Right atrium auricular region (tissue), 2 donors: ENCODE measurements around the gene ELAVL2. TPM values are rescaled to one million over a fixed set of nuclear protein-coding genes. Genes with fewer than 3 reads are reported as not detected.

ENCODE experiments used
- DNase-seq: peaks from one replicate; pipeline ENCODE4 v3.0.0-alpha.2; 2019; ENCODE audit warnings: low spot score
- H3K27ac ChIP-seq, 2 donors: fragments of 200-600 bp; sonication (generic); 1 replicate in 1 of 2; 2 replicates in 1 of 2; pipeline ENCODE4 v1.5.1; 2016 to 2019
- H3K27me3 ChIP-seq, 2 donors: fragments of 200-600 bp; sonication (generic); one replicate each; pipeline versions ENCODE4 v1.5.1 to v1.6.0; 2017 to 2019
- H3K36me3 ChIP-seq: fragments of 200-600 bp; sonication (generic); one replicate; pipeline ENCODE4 v1.5.1; 2016
- H3K4me1 ChIP-seq, 2 donors: fragments of 200-600 bp; sonication (generic); one replicate each; pipeline versions ENCODE4 v1.5.1 to v1.6.0; 2017 to 2019
- H3K4me3 ChIP-seq, 2 donors: fragments of 200-600 bp; sonication (generic); 1 replicate in 1 of 2; 2 replicates in 1 of 2; pipeline ENCODE4 v1.5.1; 2017 to 2019; ENCODE audit warnings: mild to moderate bottlenecking in 1 of 2, moderate library complexity in 1 of 2
- H3K9me3 ChIP-seq, 2 donors: fragments of 200-600 bp; sonication (generic); one replicate each; pipeline ENCODE4 v1.5.1; 2019
- total RNA-seq, 2 donors: library from RNA; depleted of rRNA; stranded (reverse); fragments of >200 nt; gene quantifications; one replicate each; pipeline ENCODE4 v1.1.0, GENCODE V29; 2016
- TF ChIP-seq, protein P1 (sequence below), 2 donors: fragments of 200-600 bp; sonication (generic); IDR thresholded peaks; one replicate each; pipeline ENCODE4 v1.5.1; 2019; ENCODE audit warnings: antibody characterized with exemption in 2 of 2

ELAVL2 gene
- total RNA-seq, 2 donors from 2014 or later, result 0.24 TPM; not detected in 1

DNA sequence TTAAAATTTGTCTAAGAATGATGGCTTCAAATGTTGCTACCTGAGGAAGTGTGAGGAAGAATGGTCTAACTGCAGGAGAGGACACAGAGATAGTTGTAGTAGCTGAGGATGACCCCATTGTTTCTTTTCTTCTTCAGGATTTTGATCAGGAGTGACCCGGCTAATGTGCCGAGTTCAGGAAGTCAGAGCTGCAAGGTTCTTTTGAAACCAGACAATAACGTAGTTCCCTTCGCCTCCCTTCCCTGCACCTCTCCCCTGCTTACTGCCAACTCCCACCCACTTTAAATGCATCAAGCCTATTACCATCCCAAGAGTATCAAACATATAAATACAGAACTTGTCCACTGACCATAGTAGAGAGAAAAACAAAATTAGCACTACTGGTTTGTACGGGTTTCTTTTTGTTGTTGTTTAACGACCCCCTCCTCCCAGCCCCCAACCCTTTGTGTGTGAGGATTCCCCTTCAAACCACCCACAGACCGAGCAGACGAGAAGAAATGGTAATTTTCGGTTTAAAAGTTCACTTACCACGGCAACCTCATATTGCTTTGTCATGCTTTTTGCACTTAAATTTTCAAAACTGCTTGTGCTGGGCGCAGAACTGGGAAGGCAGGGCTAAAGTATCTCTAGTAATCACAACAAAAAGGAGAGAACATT lies 23.5 kb upstream of the ELAVL2 start:
- Histone ChIP-seq H3K4me1 (peaks cover 0 to 13% of the 10 kb centered on the region in 2 donors), H3K36me3 (no peaks in the 10 kb centered on the region), H3K27me3 (peaks cover 0 to 3% of the 10 kb centered on the region in 2 donors), H3K9me3 (no peaks in the 10 kb centered on the region), H3K27ac (no peak overlapping the region), H3K4me3 (no peak overlapping the region)
- TF ChIP-seq, protein P1, sequence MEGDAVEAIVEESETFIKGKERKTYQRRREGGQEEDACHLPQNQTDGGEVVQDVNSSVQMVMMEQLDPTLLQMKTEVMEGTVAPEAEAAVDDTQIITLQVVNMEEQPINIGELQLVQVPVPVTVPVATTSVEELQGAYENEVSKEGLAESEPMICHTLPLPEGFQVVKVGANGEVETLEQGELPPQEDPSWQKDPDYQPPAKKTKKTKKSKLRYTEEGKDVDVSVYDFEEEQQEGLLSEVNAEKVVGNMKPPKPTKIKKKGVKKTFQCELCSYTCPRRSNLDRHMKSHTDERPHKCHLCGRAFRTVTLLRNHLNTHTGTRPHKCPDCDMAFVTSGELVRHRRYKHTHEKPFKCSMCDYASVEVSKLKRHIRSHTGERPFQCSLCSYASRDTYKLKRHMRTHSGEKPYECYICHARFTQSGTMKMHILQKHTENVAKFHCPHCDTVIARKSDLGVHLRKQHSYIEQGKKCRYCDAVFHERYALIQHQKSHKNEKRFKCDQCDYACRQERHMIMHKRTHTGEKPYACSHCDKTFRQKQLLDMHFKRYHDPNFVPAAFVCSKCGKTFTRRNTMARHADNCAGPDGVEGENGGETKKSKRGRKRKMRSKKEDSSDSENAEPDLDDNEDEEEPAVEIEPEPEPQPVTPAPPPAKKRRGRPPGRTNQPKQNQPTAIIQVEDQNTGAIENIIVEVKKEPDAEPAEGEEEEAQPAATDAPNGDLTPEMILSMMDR (IDR thresholded peaks at IDR 0.05), result no peak
- DNase-seq, result no peak

DNA sequence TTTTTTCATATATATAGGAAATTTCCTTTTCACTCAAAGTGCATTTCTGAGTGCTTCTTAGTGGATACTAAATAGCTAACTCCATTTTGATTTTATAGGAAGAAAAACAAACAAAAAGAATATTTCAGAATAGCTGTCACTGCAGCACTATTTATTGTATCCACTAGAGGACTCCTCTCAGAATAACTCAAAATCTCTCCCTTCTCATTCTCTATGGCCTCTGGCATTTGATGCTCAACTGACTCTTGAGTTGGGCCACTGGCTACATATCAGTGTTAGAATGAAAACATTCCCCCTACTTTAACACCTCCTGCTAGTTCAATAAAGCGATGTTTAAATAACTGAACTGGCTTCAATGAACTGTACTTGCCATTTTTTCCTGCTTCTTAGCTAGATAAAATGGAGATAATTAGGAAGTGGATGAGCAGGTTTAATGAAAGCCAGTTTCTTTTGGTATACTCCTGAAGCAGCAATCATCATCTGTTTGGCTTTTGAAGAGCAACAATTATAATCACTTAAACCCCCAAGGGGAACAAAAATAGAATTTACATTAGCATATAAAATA lies 16.6 kb upstream of the ELAVL2 start:
- H3K27ac ChIP-seq, result no peak overlapping the region
- H3K27me3 ChIP-seq, result no peaks in the 10 kb centered on the region
- H3K4me1 ChIP-seq, result no peaks in the 10 kb centered on the region
- no peaks in the 10 kb centered on the region for H3K36me3 ChIP-seq
- H3K9me3 ChIP-seq, result no peaks in the 10 kb centered on the region
- H3K4me3 ChIP-seq, result no peak overlapping the region
- no peak for DNase-seq
- TF ChIP-seq, protein P1 (IDR thresholded peaks at IDR 0.05), result no peak

- no peaks in the 10 kb centered on the region for H3K27me3 ChIP-seq
- H3K36me3 ChIP-seq, result no peaks in the 10 kb centered on the region
- no peak overlapping the region for H3K27ac ChIP-seq
- no peak overlapping the region for H3K4me3 ChIP-seq
- no peaks in the 10 kb centered on the region for H3K9me3 ChIP-seq
- no peak for DNase-seq
- no peaks in the 10 kb centered on the region for H3K4me1 ChIP-seq
- TF ChIP-seq, protein P1 (IDR thresholded peaks at IDR 0.05), result no peak
Observed at GRCh38 chr9:23841304-23841703, 15.3 kb upstream of the ELAVL2 start.

DNA sequence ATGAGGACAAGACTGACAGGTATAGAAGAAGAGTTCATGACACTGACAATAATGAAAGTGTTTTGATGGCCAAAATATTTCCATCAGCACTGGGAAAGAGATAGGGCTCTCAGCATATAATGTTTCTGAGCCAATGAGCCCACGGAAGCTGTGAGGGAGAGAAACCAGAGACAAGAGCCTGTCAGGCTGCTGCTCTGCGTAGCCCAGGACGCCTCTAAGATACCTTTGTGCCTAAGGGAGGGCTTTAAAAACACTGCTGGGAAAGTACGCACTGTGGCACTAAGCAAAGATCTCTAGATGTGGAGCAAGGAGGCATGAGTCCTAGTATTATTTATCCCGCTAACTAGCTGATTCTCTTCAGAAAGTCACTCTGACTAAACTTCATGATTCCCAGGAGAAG lies 11.0 kb upstream of the ELAVL2 start:
- H3K27ac ChIP-seq, result no peak overlapping the region
- no peak for DNase-seq
- TF ChIP-seq, protein P1 (IDR thresholded peaks at IDR 0.05), result no peak
- H3K27me3 ChIP-seq, result peaks cover 0 to 4% of the 10 kb centered on the region in 2 donors
- H3K9me3 ChIP-seq, result no peaks in the 10 kb centered on the region
- no peaks in the 10 kb centered on the region for H3K36me3 ChIP-seq
- no peaks in the 10 kb centered on the region for H3K4me1 ChIP-seq
- no peak overlapping the region for H3K4me3 ChIP-seq

DNA sequence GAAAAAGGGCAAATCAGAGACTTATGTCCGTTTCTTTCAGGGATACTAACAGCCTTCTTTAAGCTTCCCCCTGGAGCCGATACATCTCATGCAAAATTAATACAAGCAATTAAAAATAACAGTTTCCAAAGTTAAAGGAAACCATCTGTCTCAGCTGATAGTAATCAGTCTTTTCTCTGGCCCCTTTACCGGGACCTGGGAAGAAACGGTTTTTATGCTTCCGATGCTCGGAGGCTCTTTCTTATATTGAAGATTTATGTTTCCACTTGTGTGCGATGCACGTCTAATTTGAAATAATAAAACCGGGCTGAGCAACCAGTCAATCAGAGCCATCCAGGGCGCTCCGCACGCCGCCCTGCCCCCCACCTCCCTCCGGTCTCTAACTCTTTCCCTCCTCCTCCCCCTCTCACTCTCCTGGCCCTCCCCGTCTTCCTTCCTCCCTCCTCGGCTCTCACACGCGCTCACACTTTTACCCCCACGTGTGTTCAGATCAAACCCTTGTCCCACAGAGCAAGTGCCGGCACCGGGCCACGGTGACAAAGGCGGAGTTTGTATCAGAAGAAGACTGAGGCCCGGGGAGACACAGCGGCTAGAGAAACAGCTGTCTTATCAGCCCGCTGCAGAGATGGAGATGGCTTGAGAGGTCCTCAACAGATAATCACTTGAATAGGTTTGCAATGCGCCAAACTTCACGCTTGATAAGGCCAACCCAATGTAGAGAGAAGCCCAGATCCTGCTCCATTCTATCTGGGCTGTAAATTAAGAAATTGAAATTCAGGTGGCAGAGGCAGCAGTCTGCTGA lies 5.1 kb upstream of the ELAVL2 start:
- DNase-seq, result no peak
- Histone ChIP-seq H3K4me3 (no peak overlapping the region), H3K4me1 (no peaks in the 10 kb centered on the region), H3K9me3 (no peaks in the 10 kb centered on the region), H3K27me3 (peaks cover 3 to 13% of the 10 kb centered on the region in 2 donors), H3K36me3 (no peaks in the 10 kb centered on the region), H3K27ac (no peak overlapping the region)
- TF ChIP-seq, protein P1 (IDR thresholded peaks at IDR 0.05), result no peak
